CD4-positive, alpha-beta T cell treated with Interleukin-15 for 1 hour (primary cell): ENCODE results near the gene GRIN2C.

Experiments used
- DNase-seq: peaks from one replicate; pipeline ENCODE4 v3.0.0-alpha.2; 2020

Gene GRIN2C

DNA sequence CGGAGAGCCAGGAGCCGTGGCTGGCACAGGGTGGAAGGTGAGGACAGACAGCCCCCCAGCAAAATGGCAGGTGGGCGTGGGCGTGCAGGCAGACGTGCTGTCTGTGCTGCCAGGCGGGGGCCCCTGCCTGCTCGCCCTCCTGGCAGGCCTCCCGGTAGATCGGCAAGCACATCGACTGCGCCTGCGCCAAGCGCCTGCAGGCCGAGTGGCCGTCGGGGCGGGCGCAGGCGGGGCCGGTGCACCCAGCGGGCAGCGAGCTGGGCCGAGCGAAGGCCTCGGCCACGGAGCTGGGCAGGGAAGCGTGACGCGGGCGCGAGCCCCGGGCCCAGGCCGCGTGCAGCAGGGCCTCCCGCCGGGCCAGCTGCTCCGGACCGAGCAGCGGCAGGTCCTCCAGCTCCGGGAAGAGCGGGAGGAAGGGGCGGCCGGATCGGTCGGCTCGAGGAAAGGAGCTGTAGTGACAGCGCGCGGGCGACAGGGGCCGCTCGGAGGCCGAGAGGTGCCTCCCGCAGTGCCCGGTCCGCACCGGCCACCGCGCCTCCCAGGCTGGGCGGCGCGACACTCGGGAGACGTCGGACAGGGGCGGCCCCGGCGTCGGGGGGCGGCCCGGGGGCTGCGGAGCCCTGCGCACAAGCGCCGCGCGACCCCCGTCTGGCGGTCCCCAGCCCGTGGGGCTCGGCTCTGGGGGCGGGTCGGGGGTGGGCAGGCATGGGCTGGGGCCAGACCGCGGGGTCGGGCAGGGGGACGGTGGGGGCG is 16.9 kb downstream of the GRIN2C start:
- peak; percentile 41 for DNase-seq

DNA sequence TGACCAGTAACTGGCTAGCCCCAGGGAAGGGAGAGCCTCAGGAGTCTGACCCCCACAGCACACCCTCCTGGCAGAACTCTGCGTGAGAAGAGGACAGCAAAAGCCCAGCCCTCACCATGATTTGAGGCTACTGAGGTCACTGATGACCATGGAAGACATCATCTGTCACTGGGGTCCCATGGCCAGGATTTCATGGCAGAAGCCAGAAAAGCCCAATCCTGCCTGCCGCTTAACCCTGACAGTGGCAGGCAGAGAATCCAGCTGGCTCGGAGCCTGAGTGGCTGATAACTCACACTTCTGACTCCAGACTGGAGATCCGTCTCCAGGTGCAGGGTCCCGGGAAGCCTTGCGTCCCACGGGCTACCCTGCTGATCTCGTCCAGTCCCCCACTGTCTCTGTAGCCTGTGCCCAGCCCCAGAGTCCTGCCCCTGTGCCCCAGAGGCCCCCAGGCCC is 17.5 kb downstream of the GRIN2C start:
- no peak for DNase-seq

DNA sequence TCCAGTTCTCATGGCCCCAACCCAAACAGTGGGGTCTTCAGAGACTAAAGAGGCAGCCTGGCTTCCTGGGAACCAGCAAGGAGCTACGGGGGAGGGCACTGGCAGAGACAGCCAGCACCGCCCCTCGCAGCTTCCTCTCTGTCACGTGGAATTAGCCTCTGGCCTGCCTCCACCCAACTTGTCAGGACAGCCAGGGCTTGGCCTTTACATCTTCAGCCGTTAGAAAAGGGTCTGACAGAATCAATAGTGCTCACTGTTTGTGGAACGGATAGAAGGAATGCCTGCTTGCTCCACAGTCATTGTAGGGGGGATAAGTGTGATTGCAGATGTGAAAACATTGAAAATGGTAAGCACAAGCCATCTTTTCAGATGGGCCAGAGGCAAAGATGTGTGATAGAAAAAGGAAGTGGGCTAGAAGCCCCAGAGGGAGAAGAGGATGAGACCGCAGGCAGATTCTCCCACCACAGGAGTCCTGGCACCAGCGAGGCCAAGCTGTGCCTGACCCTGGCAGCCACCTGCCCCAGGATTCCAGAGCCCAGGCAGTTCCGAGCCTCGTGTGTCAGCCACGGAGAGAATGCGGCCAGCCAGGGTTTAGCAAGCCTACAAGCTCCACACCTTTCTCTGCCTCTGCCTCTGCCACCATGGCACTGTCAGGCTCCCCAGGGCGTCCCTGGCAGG is 18.6 kb downstream of the GRIN2C start:
- peak; percentile 24 for DNase-seq

DNA sequence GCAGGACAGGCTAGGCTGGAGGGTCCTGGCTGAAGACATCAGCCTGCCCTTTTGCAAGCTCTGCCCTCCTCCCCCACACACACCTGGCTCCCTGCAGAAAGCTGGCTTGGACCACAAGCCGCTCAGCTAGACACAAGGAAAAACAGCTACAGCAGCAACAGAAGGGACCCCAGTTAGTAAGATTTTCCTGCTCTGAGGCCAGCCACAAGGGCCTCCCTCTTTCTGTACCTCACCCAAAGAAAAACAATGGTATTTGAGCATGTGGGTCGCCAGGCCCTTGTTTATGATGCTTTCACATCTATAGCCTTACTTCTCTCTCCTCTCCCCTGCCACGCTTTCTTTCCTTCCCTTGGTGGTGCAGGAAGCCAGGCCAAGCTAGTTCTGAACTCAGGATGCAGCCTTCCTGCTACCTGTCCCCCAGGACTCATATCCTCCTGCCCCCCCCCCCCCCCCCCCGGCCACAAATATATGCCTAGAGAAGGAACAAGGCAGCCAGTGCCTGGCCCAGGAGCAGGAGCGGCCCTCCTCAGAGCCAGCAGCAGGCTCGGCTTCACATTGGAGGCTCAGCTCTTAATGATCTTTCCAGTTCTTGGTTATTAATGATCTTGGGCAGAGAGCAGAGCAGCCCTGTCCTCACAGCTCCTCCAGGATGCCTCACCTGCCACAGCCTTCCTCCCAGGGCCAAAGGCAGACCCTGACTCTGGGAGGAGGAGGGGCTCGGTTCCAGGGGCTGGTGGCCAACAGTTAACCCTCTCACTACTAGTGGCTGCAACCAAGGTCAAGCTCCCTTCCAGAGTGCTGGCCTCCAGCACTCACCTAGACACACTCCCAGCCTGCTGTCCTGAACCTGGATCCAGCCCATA is 19.5 kb downstream of the GRIN2C start:
- no peak for DNase-seq

- no peak for DNase-seq
Measured at GRCh38 chr17:74838274-74838673, 21.4 kb downstream of the GRIN2C start.

- no peak for DNase-seq
Measured at GRCh38 chr17:74836691-74837467, 22.8 kb downstream of the GRIN2C start.

DNA sequence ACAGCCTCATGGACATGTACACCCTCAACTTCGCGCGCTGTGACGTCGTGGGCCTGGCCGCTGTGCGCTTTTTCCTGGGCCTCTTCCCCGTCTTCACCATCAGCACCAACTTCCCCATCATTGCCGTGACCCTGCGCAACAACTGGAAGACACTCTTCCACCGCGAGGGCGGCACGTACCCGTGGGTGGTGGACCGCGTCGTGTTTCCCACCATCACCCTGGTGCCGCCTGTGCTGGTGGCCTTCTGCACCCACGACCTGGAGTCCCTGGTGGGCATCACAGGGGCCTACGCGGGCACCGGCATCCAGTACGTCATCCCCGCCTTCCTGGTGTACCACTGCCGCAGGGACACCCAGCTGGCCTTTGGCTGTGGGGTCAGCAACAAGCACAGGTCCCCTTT is 23.5 kb downstream of the GRIN2C start:
- DNase-seq, result no peak

DNA sequence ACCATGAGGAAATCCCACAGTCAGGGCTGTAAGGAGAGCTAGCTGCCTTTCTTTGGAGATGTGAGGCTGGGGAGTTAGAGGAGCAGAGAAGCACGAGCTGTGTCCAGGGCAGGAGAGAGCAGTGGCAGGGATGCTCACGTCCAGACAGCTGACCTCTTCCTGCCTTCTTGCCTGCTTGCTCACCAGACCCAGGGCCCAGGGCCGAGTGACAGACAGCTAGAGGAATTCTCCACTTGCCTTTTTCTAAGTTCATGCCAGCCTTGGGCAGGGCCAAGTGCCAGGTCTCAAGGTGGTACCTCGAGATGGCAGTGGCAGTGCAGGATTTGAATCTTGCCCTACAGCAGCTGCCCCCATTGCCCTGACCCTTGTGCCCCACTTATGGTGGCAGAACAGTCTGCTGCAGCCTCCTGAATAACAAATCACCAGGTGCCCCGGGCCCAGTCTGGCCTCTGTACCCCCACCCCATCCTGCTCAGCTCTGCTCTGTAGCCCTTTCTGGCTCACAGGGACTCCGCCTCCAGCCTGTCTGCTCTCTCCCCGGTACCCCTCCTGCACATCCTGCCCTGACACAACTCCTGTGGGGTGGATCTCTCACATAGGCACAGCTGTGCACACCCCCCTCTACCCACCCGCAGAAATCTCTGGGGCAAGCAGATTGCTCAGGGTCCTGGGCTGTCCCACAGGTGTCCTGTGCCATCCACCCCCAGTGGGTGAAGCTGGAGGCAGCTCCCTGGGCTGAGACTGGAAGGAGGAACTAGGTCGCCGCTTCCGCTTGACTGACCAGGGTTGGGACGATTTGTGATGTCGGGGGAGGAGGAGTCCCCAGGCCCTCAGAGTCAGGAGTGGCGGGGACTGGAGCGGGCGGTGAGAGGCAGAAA is 25.9 kb downstream of the GRIN2C start:
- peak; percentile 38 for DNase-seq

GRCh38 chr17:74832421-74832820 is 27.3 kb downstream of the GRIN2C start:
- DNase-seq, result no peak

DNA sequence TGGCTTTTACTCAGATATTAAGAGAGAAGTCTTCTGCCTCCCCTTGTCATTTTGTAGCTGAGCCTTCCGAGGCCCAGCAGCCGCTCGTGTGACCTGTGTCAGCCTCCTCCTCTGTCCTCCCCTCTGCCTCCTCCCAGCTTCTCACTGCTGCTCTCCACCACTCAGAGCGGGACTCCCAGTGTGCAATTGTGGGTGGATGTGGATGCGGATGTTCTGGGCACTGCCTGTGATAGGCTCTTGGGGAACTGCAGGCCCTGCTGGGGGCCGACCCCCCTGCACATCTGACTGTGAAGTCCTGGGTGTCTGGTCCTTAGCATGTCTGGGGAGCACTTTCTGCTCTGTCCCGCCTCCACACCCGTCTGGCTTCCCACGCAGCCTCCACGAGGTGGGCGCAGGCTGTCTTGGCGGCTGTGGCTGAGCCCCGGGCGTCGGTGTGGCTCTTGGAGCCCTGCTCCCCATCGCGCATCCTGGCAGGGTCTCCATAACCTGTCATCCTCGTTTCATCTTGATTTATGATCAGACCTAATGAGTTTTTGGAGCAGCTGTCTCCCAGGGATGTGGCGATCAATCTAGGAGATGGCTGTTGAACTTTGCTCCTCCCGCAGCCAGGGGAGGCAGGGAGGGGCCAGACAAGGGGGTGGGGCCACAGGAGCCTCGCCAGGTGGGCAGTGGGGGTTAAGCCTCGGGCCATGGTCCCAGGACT is 28.1 kb downstream of the GRIN2C start:
- no peak for DNase-seq

GRCh38 chr17:74830861-74831260 is 28.8 kb downstream of the GRIN2C start:
- no peak for DNase-seq

GRCh38 chr17:74827800-74828199 is 31.9 kb downstream of the GRIN2C start:
- no peak for DNase-seq

GRCh38 chr17:74825952-74826719 is 33.5 kb downstream of the GRIN2C start:
- no peak for DNase-seq

DNA sequence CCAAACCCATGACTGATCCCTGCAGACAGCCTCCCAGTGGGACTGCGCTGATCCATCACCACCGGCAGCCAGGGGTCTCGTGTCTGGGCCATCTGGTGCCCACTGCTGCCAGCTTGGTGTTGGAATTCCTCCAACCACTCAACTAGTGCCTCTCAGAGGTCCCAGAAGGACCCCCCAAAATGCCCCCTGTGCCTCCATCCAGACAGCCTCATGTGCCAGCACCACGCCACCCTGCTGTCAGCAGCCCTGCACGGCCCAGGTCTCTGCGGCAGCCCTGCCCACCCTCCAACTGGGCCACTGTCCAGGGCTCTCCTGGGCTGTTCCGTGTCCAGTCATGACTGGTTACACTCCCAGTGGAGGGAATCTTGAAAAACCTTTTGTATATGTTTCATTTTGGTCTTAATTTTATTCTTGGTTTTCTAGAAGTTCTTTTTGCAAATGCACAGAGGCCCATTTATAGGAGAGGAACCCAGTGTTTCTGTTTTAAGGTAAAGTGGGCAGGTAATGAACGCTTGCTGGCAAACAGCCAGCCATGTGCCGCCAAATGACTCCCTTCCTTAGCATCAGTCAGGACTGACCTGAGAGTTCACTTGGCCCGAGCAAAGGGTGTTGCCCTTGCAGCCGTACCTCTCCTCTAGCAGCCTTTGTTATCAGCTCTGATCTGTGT is 34.6 kb downstream of the GRIN2C start:
- DNase-seq, result no peak

- DNase-seq, result no peak
Measured at GRCh38 chr17:74822939-74823367, 36.7 kb downstream of the GRIN2C start.

- no peak for DNase-seq
Measured at GRCh38 chr17:74822335-74822938, 37.2 kb downstream of the GRIN2C start.

- no peak for DNase-seq
Measured at GRCh38 chr17:74821655-74822334, 37.9 kb downstream of the GRIN2C start.

DNA sequence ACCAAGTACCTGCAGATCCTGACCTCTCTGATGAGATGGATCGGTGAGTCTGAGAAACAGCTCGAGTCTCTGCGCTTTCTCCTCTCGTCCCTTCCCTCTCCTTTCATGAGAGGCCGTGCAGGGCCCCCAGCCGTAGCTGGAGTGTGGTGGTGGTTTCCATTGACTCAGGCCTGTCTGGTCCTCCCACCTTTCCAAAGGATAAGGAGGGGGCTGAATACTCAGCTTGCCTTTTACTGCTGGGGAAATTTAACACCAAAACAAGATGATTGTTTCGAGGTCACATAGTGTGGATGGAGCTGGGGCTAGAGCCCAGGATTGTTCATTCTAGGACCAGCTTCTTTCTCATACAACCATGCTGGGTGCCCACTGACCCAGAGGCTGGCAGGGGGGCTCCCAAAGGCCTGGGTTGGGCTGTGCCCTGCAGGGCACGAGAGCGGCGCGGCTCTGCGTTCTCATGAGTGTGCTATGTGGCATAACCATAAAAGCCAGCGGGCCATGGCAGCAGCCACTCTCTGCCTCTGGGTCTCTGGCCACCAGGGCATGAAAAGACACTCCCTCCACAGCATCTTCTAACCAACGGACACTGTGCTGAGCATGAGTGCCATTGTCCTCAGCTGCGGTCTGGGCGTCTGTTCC is 39.8 kb downstream of the GRIN2C start:
- no peak for DNase-seq
